AG04450 (cell line): Measurements from ENCODE around the gene DIDO1. TPM values are rescaled to one million over a fixed set of nuclear protein-coding genes. Genes with fewer than 3 reads are reported as not detected.

ENCODE experiments used
- CTCF ChIA-PET: fragments of 300-600, 350-600 bp; formaldehyde crosslinking; extraction: SDS; loops from one replicate; lab custom pipeline; 2022; ENCODE audit warnings: antibody characterized with exemption, inconsistent platforms; lab: Charles Lee
- POLR2A ChIA-PET: fragments of 350-600 bp; formaldehyde crosslinking; extraction: SDS; loops from one replicate; lab custom pipeline; 2021; ENCODE audit warnings: antibody characterized with exemption, inconsistent platforms; lab: Yijun Ruan, JAX
- DNase-seq: peaks from one replicate; pipeline ENCODE4 v3.0.0-alpha.2; 2011; ENCODE audit warnings: low read depth, low spot score
- H3K27ac ChIP-seq: one replicate; pipeline ENCODE4 v1.5.1; 2012; ENCODE audit warnings: low read depth, low read length, control low read depth
- H3K27me3 ChIP-seq: one replicate; pipeline ENCODE4 v1.6.0; 2012; ENCODE audit warnings: low read length; ENCODE audit not compliant: control insufficient read depth, insufficient read depth
- H3K4me3 ChIP-seq: 2 replicates; pipeline ENCODE4 v1.5.1; 2011; ENCODE audit warnings: mild to moderate bottlenecking, low read depth, low read length, control low read depth
- H3K9me3 ChIP-seq: 2 replicates; pipeline ENCODE4 v1.5.1; 2012; ENCODE audit warnings: low read length; ENCODE audit not compliant: control insufficient read depth, insufficient read depth
- CTCF ChIP-seq: IDR thresholded peaks from 2 replicates; pipeline ENCODE4 v1.5.1; 2011; ENCODE audit warnings: low read depth, low read length, control low read depth, inconsistent platforms
- polyA plus RNA-seq: library from polyadenylated mRNA; depleted of rRNA; stranded (reverse); fragments of >200 nt; gene quantifications from 2 replicates; pipeline ENCODE4 v1.2.3, GENCODE V29; 2011

Gene DIDO1
- polyA plus RNA-seq, 1 experiment, result 22.1 TPM

GRCh38 chr20:62965363-62965771 lies 39.1 kb upstream of the DIDO1 start:
- ChIA-PET CTCF (interaction anchor here (1.4 kb wide), 1 partner anchor 44 kb away, joined by 4 read pairs; no protein-coding TSS in a partner anchor), POLR2A (no interaction called here)
- TF ChIP-seq CTCF, result no peak
- H3K27ac ChIP-seq, result no peak overlapping the region
- H3K27me3 ChIP-seq, result peaks cover 10% of the 10 kb centered on the region
- H3K9me3 ChIP-seq, result no peaks in the 10 kb centered on the region
- no peak overlapping the region for H3K4me3 ChIP-seq
- DNase-seq, result no peak

- TF ChIP-seq CTCF, result no peak
- CTCF ChIA-PET, result interaction anchor here (1.4 kb wide), 1 partner anchor 44 kb away, joined by 4 read pairs; no protein-coding TSS in a partner anchor
- Histone ChIP-seq H3K4me3 (no peak overlapping the region), H3K27ac (no peak overlapping the region), H3K9me3 (no peaks in the 10 kb centered on the region), H3K27me3 (peaks cover 10% of the 10 kb centered on the region)
- DNase-seq, result no peak
- POLR2A ChIA-PET, result interaction anchor here (0.6 to 1.0 kb wide), 2 partner anchors 10 to 11 kb away, joined by 4 read pairs; no protein-coding TSS in a partner anchor
Observed at GRCh38 chr20:62964700-62965099, 38.4 kb upstream of the DIDO1 start.

GRCh38 chr20:62963614-62964397 lies 37.5 kb upstream of the DIDO1 start:
- POLR2A ChIA-PET, result interaction anchor here (0.6 to 1.0 kb wide), 2 partner anchors 9 to 10 kb away, joined by 4 read pairs; no protein-coding TSS in a partner anchor
- no peak for DNase-seq

DNA sequence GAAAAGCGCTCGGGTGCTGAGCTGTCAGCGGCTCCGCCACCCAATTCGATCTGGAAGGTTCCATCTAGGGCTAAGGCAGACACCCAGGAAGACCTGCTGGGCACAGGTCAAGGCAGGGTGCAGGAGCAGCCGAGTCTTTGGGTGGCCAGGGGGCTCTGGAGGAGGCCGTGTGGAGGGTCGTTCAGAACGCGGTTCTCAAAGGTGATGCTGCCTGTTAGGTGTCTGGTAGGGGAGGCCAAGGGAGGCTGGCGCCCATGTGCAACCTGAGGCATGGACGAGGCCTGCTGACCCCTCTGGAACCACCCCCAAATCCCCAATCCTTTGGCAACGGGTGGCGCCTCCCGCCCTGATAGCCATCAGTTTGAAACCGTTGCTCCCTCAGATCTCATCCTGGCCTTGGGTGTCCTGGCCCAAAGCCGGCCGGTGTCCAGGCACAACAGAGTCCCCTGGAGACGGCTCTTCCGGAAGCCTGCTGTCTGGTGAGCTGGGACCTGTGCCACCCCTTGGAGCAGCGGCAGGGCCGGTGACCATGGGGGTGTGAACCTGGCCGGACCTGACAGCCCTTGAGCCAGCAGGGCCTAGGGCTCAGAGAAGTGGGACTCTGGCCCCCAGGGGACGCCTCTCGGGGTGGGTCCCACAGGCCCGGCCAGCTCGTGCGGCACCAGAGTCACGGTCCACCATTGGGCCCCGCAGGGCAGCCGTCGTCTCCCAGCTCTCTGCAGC lies 36.7 kb upstream of the DIDO1 start:
- POLR2A ChIA-PET, result no interaction called here
- H3K27ac ChIP-seq, result no peak overlapping the region
- TF ChIP-seq CTCF, result no peak
- no peaks in the 10 kb centered on the region; the same call in 1 of the 2 replicates for H3K9me3 ChIP-seq
- peaks cover 4% of the 10 kb centered on the region for H3K27me3 ChIP-seq
- CTCF ChIA-PET, result no interaction called here
- H3K4me3 ChIP-seq, result no peak overlapping the region
- DNase-seq, result no peak

More at GRCh38 chr20:62963614-62964397, 37.5 kb upstream of the DIDO1 start:
- H3K9me3 ChIP-seq, result no peaks in the 10 kb centered on the region; the same call in 1 of the 2 replicates
- H3K27me3 ChIP-seq, result peaks cover 7% of the 10 kb centered on the region
- H3K27ac ChIP-seq, result no peak overlapping the region
- CTCF ChIA-PET, result no interaction called here
- TF ChIP-seq CTCF, result no peak
- H3K4me3 ChIP-seq, result no peak overlapping the region
